Measurements from ENCODE around the gene MBD5.
"Not testable (repeated sequence)": the region's sequence is repeated elsewhere in the genome, so short reads cannot be mapped to it uniquely, and the experiment has no call there.

Gene MBD5

DNA sequence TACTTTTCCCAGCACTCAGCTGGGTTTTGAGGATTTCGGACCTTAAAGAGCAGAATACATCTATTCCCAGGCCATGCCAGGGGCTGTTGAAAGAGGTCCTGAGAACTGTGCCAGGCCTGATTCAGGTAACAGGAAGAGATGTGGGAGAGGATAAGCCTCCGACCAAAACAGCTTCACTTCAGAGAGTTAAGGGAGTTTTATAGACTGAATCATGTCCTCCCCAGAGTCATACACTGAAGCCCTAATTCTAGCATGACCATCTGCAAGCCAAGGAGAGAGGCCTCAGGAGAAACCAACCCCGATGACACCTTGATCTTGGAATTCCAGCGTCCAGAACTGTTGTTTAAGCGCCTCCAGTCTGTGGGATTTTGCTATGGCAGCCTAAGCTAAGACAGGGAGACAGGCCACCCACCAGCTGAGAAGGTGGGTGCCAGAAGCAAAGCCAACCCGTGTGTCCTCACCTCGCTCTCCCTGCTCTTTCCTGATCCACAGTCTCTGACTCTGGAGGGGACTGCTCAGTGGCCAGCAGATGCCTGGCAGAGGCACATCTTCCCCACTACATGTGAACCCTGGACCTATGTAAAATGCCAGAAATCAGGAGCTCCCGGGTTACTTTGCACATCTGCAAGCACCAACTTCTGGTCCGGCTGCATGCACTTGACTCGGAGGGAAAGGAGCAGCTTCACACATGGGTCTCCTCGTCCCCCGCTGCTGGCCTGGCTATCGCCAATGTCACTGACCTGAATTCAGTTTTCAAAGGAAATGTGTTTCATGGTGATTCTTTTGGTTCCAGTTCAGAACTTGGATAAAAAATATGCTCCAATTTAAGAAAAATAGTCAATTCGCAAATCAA lies 506.8 kb downstream of the MBD5 start:
- no peak for DNase-seq

DNA sequence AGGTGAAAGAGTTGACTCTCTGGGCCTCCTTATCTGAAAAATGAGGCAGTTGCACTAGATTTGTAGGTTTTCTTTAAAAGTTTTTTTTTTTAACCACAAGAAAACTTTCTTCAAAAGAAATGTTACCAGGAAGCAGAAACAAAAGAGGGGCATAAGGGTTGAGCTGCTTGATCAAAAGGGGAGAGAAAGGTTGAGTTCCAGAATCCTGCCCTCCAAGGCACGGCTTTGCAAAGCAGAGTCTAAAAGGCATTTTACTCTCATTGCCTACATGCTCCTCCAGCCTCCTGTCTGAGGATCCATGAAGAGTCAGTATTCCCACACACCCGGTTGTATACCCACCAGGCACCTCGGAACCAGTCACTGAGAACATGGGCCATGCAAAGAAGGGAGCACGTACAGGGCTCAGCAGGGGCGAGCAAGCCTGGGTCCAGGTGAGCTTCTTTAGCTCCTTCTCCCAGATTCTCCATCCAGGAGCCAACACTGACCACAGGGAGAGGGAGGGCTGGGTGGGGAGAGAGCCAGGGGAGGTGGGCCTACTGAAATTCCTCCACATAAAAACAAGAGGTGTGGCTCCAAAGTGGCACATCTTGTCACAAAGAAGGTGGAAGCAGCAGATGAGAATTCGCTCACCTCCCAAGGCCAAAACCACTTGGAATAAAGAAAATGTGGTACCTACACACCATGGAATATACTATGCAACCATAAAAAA lies 507.6 kb downstream of the MBD5 start:
- DNase-seq: no peak

DNA sequence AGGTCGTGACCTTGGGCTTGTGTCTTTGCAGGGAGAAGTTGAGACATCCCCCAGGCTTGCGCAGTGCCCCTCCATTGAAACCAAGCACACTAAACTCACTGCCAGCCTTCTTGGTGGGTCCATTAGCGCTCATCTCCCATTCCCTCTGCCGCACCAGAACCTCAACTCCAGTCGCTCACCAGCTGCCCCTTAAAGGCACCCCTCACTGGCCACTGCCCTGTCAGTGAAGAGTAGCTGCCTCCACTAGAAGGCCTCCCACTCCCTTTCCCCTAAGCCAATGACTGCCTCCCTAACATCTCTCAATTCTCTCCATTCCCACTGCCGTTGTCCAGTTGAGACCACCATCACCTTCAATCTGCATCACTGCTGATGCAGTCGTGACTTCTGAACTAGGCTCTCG lies 508.9 kb downstream of the MBD5 start:
- DNase-seq: no peak

DNA sequence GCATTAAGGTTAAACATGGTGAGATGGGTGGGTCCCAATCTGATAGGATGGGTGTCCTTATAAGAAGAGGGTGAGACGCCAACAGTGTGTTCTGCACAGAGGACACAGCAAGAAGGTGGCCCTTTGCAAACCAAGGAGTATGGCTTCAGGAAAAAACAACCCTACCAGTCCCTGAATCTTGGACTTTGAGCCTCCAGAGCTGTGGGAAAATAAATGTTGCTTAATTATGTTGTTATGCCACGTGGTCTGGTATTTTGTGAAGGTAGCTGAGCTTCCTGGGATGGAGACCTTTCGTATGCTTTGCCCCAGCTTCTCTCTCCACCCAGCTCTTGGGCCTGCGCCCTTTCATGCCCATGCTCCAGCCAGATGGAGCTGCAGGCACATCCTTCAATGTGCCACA lies 509.5 kb downstream of the MBD5 start:
- DNase-seq: no peak

DNA sequence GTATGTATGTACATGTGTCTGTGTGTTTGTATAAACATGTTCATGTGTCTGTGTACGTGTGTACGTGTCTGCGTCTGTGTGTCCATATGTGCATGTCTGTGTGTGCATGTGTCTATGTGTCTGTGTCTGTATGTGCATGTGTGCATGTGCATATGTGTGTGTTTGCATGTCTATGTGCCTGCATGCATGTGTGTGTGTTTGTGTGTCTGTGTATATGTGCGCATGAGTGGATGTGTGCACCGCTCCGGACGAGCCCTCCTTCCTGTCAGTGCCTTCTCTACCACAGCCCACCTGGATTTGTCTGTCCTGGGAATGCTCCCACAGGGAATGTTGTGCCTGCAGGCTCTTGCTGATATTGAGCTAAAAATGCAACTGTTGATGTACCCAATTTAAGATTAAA lies 510.3 kb downstream of the MBD5 start:
- DNase-seq: no peak

DNA sequence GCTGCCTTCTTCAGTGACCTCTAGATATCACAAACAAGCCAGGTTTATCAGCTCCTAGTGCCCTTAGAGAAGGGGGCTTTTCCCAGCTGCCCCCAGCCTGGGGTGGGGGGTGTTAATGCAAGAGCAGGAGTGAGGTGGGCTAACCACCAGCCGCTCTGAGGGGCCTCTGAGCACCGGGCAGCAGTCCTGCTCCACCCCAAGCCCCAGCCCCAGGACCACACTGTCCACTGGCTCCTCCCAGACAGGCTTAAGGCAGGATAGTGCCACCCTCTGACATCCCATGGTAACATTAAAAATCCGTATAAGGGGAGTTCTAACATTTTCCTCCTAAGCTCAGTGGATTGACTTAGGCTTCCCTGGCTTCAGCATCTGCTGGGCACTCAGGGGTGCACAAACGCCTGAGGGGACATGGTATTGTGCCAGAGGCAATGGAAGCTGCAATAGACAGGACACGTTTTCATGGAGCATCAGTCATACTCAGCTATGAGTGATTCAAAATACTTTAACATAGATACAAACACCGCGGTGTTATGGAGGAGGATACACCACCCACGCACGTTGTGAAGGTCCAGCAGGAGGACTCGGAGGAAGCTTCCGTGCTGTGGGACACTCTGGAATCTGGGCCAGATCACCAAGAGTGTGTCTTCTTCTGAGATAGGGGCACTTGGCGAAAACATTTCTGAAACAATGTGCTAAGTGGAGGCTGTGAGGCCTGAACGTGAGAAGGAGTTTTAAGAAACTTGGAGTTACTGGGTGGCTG lies 511.0 kb downstream of the MBD5 start:
- DNase-seq: no peak

DNA sequence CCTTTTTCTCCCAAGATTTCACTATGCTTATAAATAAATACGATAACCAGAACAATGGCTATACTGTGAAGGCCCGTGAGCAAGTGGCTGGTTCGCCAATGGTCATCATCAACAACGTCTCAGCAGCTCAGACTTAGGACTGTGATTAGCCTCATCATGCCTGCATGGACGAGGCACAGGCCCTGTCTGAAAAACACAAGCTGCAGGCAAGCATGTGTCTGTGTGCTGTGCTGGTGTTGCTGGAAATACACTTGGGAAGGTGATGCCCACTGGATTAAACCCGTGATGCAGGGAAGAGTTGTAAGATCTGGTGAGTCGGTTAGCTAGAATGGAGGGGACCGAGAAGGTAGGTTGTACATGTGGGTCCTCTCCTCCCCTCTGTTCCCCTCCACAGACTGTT lies 512.1 kb downstream of the MBD5 start:
- DNase-seq: no peak

DNA sequence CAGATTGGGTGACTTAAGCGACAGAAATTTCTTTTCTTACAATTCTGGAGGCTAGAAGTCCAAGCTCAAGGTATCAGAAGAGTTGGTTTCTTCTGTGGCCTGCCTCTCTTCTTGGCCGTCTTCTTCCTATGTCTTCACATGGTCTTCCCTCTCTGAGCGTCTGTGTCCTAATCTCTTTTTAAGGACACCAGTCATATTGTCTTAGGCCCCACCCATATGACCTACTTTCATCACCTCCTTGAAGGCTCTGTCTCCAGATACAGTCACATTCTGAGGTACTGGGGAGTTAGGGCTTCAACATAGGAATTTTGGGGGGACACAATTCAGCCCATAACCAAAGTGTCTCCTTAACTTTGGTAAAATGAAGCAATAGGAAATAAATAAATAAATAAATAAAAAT lies 512.8 kb downstream of the MBD5 start:
- DNase-seq: no peak

DNA sequence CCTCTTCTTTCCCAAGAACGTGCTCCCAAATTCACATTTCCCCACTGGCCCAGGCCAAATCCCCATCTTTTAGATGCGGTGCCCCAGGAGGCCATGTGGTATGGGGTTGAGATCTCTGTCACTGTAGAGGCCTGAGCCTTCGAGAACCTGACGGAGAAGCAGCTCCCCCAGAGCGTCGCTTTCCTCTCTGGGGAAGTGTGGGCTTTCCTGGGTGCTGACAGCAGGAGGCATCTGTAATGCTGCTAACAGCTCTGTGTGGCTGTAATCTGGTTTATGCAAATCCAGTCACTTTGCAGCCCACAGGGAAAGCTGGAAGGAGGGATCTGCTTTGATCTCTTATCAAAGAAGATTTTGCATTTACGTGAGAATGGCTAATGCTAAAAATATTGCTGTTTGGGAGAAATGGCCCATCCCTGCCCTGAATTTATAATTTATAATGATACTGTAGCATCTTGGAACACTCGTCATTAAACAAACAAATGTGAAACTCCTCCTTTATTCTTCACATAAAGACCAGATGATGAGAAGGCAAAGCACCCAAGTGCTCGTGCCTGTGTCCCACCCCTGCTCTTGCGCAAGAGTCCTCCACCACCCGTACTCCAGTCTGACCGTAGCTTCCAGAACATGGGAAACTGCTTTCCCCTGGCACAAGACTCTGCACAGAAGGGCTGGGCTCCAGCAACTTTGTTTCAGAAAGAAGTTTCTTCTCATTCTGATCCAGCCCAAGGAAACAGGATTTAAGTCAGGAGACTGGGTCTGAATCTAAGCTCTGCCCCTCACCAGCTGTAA lies 513.7 kb downstream of the MBD5 start:
- DNase-seq: no peak

DNA sequence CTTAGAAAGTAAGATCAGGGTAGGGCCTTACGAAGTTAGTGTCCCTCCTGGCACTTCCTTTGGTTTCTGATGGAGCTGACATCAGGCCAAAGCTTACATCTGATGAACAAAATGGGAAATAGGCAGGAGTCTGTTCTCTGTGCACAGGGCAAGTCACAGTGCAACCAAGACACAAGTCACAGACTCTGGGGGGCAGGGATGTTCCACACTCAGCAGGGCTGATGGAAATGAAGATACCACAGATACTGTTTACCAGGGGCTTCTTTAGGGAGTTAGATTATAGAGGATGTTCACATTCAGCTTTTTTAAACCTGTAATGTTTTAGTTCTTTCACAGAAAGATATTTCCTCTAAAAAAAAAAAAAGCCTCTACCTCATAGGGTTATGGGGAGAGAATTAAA lies 517.5 kb downstream of the MBD5 start:
- DNase-seq: no peak

DNA sequence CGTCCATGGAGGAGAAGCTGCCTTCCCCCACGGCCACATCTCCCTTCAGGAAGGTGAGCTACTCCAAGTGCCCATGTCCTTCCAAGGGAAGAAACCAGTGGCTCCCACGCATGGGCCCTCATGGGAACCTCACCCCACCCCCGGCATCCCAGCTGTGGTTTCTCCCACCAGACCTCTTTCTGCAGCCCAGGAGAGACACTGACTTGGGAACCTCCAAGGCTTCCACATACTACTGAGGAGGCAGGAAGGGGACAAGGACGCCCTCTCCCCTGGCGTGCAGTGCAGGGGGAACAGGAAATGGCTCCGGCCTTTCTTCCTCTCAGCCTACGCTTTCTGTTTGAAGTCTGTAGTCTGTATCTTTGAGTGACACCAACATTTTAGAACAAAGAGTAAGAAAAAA lies 519.1 kb downstream of the MBD5 start:
- DNase-seq: no peak

DNA sequence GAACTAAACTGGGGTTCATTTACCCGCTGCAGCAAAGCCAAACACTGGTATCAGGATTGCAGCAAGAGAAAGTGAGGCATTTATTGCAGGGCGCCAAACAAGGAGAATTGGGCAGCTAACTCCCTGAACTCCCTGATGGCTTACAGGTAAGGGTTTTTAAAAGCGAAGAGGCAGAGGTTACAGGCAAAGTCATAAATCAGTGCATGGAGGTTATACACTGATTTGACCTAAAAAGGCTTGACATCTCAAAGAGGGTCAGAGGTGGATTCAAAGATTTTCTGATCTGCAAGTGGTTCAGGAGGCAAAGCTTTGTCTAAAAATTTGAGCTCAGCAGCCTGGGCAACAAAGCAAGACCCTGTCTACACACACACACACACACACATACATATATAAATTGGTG lies 520.9 kb downstream of the MBD5 start:
- no peak for DNase-seq

DNA sequence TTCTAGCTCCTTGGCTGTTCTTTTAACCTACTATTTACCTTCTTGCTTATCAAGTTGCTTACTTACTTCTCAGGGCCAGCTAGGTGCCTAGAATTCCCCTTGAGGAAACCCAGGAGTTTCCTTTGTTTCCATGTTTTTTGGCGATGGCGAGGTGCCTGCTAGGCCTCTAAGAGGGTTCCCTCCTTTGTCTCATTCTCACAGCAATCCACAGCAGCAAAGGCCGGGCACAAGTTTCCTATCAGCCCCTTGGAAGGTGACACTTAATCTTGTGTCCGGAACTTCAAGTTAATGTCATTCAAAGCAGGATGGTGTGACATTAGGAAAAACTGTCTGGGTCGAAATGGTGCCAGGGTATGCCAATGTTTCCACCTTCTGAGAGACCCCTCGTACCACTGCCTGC lies 521.7 kb downstream of the MBD5 start:
- no peak for DNase-seq

DNA sequence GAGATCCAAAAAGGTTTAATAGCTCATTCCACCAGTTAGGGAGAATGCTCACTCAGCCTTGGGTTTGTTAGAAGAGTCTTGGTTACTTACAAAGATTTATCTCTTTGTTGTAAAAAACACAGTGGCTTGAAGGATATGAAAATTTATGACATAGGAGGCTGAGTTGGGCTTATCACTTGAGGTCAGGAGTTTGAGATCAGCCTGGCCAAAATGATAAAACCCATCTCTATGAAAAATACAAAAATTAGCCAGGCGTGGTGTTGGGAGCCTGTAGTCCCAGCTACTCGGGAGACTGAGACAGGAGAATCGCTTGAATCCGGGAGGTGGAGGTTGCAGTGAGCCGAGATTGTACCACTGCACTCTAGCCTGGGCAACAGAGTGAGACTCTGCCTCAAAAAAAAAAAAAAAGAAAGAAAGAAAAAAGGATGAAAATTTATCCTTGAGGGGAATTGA lies 522.2 kb downstream of the MBD5 start:
- not testable (repeated sequence) for DNase-seq

DNA sequence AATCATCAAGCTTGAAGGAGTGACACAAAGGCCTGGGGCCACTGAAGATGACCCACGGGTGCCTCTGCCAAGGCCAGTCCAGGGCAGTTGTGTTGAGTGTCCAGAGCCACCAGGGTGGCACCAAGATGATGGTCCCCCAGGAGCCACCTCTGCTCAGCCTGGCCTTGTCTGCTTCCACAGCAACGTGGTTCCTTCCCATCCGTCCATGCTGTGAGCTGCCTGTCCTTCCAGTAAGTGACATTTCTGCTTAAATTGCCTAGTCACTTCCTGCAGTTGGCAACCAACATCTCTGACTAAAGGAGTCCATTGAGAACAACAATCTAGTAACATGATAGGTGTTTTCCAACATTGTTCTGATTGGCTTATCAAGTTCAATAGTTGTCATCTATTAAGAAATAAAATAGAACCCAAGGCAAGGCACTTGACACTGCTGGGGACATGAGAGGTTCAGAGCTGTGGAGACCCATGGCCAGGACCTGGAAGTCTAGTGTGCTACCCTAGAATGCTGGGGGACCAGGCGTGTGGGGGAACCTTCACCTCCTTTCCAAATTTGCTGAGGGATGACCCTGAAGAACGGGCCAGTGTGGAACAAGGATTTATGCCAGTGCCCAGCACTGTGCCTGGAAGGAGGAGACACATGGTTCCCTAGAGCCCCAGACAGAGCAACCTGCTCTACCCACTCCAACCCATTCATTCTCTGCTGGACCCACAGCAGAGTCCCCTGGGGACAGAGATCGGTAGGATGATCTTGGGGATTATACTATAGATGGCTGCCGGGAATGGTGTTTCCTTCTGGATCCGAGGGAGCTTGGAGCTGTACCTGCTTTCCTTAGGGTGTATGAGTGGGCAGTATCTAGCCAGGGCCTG lies 524.7 kb downstream of the MBD5 start:
- no peak for DNase-seq

DNA sequence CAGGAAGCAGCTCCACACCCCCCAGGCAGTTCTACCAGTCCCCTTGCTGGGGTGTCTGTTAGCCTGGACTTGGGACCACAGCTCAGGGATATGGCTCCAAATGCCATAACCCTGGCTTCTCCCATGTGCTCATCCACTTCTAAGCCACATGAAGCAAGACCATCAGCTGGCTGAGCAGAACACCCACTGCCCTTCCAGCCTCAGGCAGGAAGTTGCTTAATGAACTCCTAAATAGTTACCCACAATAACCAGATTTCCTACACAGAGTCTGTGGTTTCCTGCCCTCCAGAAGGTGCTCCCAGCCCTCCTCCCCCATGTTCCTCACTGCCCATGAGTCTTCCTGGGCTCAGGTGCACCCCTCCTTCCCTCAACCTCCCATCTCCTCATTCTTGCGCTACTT lies 525.4 kb downstream of the MBD5 start:
- no peak for DNase-seq

DNA sequence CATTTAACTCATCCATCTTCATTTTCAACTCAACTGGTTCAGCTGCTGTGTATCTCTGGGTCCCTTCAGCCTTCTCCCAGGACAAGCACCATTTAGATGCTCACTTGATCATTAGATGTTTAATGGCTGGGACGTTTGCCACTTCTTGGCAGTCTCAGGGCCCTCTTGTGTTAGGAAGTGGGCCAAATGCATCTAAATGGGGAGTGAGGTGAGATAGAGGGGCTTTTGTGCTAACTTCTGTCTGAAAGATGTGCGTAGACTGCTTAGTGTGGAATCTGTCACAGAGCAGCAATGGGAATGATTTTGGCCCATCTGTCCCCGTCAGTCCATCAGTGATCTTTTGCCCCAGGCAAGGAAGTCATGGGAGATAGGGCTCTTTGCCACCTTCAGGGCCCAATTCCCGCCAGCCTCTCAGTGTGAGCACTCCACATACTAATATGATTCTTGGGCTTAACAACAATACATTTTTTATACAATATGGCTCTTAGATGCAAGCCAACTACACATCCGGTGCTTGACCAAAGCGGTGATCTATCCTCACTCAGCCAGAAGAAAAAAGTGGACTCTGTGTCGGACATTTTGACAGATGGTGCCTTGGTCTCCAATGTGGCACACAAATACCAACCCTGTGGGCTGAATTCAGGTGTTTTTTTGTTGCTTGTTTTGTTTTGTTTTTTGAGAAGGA lies 528.0 kb downstream of the MBD5 start:
- DNase-seq: no peak

DNA sequence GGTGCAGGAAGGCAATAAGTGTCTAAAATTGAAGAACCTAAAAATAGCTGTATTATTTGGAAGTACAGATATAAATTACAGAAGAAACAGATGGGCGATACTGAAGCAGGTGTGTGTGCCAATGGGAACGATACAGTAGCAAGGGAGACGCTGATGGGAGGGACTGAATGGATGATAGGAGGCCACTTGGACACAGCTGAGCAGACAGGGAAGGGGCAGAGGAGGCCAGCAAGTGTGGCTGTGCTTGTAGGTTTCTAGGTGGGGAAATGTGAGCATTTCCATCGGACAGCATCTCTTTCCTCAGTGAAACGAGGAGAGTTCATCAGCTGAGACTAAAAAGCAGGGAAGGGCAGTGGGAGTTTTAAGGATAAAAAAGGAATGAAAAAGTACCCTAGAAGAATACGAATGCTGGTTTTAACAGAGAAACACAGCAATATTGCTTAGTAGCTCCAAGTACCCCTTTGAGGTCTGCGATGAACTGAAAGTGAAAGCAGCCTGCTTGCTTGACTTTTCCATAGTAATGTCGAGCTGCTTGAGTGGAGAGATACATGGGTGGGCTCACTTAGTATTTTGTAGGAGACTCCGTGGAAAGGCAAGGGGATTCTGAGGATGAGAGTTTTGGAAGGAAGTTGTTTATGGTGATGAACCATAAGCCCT lies 531.9 kb downstream of the MBD5 start:
- DNase-seq: peak; percentile 53

DNA sequence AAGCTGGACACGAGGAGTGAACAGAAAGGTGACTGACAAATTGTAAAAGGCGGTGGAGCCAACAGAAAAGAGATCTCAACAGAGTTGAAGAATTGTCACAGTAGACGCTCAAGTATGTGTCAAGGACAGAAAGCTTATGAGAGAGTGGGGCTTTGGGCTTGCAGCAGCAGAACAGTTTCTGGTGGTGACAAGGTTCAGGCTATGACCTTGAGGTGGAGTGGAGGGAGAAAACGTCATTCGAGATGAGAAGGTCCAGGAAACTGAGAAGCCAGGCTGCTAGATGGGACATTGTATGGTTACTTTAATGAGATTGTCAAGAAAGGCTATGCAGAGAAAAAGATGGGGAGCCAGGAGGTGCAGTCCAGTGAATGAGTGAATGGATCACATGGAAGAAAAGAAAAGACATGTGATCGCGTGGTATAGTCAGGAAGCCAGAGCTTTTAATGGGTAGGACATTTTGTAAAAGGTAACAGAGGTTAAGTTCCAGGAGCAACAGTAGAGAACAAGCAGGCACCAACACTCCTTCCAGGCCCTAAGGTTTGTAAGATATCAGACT lies 532.5 kb downstream of the MBD5 start:
- DNase-seq: no peak

All from NCI-H1105 (cell line).